ENCODE results near the gene KDM4B. TPM values are rescaled to one million over a fixed set of nuclear protein-coding genes. Genes with fewer than 3 reads are reported as not detected.

The KDM4B gene
- total and polyA plus RNA-seq, 2 of the 8 experiments (the other 6 are each of a cell fraction or from before 2014, with no cell fraction given): 12.0 to 31.9 TPM

- Histone ChIP-seq H2BK15ac (ENCODE audit: low read length) (no peak overlapping the region), H2BK120ac (replicated peaks; ENCODE audit: low read depth, low read length) (no peak overlapping the region), H2AFZ (ENCODE audit: low read length) (no peak overlapping the region), H3K4me3 (ENCODE audit: extremely low read depth in 1 of 4, insufficient read depth in 2 of 4, low read depth in 3 of 4, low read length in 4 of 4) (no peak overlapping the region), H3K14ac (ENCODE audit: insufficient read length) (no peak overlapping the region), H3K27ac (ENCODE audit: low read depth, low read length) (no peak overlapping the region), H4K5ac (ENCODE audit: insufficient read length, low read depth, low read length) (no peak overlapping the region), H2BK20ac (ENCODE audit: low read length) (no peak overlapping the region), H3K4me2 (ENCODE audit: insufficient read depth in 1 of 2, low read depth in 2 of 2, low read length in 2 of 2) (no peak overlapping the region), H2BK12ac (ENCODE audit: low read depth, low read length) (no peak overlapping the region), H4K8ac (ENCODE audit: extremely low read depth, insufficient read depth, low read length) (no peak overlapping the region), H3K18ac (ENCODE audit: extremely low read depth, low read length) (no peak overlapping the region), H2BK5ac (ENCODE audit: low read depth, low read length) (no peak overlapping the region), H3K56ac (replicated peaks; ENCODE audit: insufficient read length, low read depth, low read length) (no peak overlapping the region), H2AK5ac (ENCODE audit: low read depth, low read length) (no peak overlapping the region), H3K79me2 (ENCODE audit: control insufficient read depth in 1 of 2, insufficient read depth in 2 of 2, low read length in 2 of 2) (no peaks in the 10 kb centered on the region), H3K4ac (replicated peaks; ENCODE audit: insufficient read length, low read depth, low read length) (no peak overlapping the region), H3K9me3 (ENCODE audit: insufficient read depth in 2 of 2, low read depth in 1 of 2, low read length in 1 of 2) (peaks cover 0 to 7% of the 10 kb centered on the region in 2 experiments; a peak in 1 of 4 replicates), H3K9ac (replicated peaks in 1 of 4; ENCODE audit: extremely low read depth in 1 of 4, low read depth in 3 of 4, low read length in 3 of 4) (no peak overlapping the region), H3K4me1 (replicated peaks in 1 of 4; ENCODE audit: control insufficient read depth in 3 of 4, insufficient read depth in 4 of 4, low read length in 3 of 4) (peaks cover 0 to 23% (median 15%) of the 10 kb centered on the region in 4 experiments; a peak in 6 of 7 replicates), H4K91ac (replicated peaks; ENCODE audit: insufficient read length, low read length) (no peak overlapping the region), H3K79me1 (ENCODE audit: low read depth, low read length) (no peaks in the 10 kb centered on the region), H3K23me2 (ENCODE audit: low read depth, low read length) (no peaks in the 10 kb centered on the region), H3K27me3 (replicated peaks in 1 of 4; ENCODE audit: control insufficient read depth in 3 of 4, extremely low read depth in 1 of 4, insufficient read depth in 3 of 4, low read length in 3 of 4) (no peaks in the 10 kb centered on the region), H3K23ac (ENCODE audit: insufficient read length) (no peak overlapping the region), H3K36me3 (ENCODE audit: control insufficient read depth in 2 of 4, insufficient read depth in 4 of 4, low read length in 3 of 4) (peaks cover 0 to 2% (median 0%) of the 10 kb centered on the region in 4 experiments; a peak in 1 of 8 replicates), H4K20me1 (replicated peaks in 1 of 2; ENCODE audit: control insufficient read depth in 1 of 2, insufficient read depth in 2 of 2, low read length in 2 of 2) (no peaks in the 10 kb centered on the region)
- POLR2A ChIA-PET (ENCODE audit: partially characterized antibody): interaction anchor here (0.9 kb wide), 1 partner anchor 13 kb away, joined by 3 read pairs; no protein-coding TSS in a partner anchor
- FAIRE-seq (no peak), DNase-seq (ENCODE audit: low read depth in 1 of 2, low spot score in 2 of 2) (no peak)
- CTCF ChIA-PET (ENCODE audit: partially characterized antibody): interaction anchor here (0.6 to 4.2 kb wide), 27 partner anchors 8 to 289 kb away, joined by 3 to 25 read pairs (median 4); no protein-coding TSS in a partner anchor
- no peak for TF ChIP-seq GABPA (IDR thresholded peaks at IDR 0.05; ENCODE audit: borderline replicate concordance, insufficient read depth, low read length)
- TF ChIP-seq BRCA1 (IDR thresholded peaks at IDR 0.05; ENCODE audit: low read depth, low read length): no peak
- no peak for TF ChIP-seq EGR1 (IDR thresholded peaks at IDR 0.05; ENCODE audit: borderline replicate concordance, low read depth, low read length)
- TF ChIP-seq POLR2A (IDR thresholded peaks at IDR 0.05; ENCODE audit: control extremely low read depth in 1 of 2, low read depth in 2 of 2, low read length in 2 of 2): no peak
- no peak for TF ChIP-seq SAP30 (IDR thresholded peaks at IDR 0.05; ENCODE audit: insufficient read depth, insufficient replicate concordance, low read length)
- no peak for TF ChIP-seq EZH2 (IDR thresholded peaks at IDR 0.05; ENCODE audit: low read depth, low read length, severe bottlenecking)
- TF ChIP-seq, protein P1, sequence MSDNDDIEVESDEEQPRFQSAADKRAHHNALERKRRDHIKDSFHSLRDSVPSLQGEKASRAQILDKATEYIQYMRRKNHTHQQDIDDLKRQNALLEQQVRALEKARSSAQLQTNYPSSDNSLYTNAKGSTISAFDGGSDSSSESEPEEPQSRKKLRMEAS (IDR thresholded peaks at IDR 0.05): no peak
- no peak for TF ChIP-seq ASH2L (IDR thresholded peaks at IDR 0.05; ENCODE audit: low read length)
- 95% methylated on average over 17 of the region's 26 CpGs; no CpG with 5 or more reads in 1 of the 2 experiments for WGBS, 2 experiments (ENCODE audit: extremely low coverage in 1 of 2, insufficient coverage in 1 of 2, insufficient read length in 1 of 2, insufficient replicate concordance in 2 of 2, low coverage in 1 of 2, low lambda C conversion rate in 2 of 2, missing lambda C conversion rate in 1 of 2)
These were observed 186.0 kb downstream of the KDM4B start for GRCh38 chr19:5154799-5155426.
